Measurements from ENCODE around the gene DNAAF9.

Gene DNAAF9

DNA sequence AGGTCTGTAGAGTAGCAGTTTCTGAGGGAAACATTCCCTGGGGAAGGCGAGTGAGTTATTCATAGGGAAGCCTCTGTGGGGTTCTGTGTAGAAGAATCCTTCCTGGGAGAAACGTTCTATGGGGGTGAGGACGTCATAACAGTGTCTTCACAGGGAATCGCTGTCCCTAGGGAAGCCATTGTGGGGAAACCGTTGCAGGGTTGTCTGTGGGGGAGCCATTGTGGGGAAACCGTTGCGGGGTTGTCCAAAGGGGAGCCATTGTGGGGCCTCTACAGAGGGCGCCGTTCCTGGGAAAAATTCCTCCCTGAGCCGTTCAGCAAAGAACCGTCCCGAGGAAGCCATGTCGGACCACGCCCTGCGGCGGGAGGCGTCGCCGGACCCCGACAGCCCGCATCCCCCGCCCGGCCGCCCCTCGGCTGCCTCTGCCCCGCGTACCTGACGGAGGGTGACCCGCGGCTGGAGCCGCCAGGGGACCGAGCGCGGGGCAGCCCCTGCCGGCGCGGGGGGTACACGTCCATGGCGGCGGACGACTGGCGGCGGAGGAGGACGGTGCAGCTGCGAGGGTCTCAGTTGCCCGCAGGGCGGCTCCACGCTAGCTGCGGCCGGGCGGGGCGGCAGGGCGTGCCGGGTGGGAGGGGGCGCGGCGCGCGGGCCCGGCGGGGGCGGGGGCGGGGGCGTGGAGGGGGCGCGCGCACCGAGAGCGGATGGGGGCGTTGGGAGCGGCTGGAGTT, at the start of gene DNAAF9:
DNAAF9 (minus strand) TSS at position 630 of the 731 bp plus-strand sequence; CDS start at position 518, 112 bp downstream.
- no peaks in the 10 kb centered on the region for H3K27me3 ChIP-seq (ENCODE audit: insufficient read depth, poor library complexity, severe bottlenecking)
- TF ChIP-seq, protein P1, sequence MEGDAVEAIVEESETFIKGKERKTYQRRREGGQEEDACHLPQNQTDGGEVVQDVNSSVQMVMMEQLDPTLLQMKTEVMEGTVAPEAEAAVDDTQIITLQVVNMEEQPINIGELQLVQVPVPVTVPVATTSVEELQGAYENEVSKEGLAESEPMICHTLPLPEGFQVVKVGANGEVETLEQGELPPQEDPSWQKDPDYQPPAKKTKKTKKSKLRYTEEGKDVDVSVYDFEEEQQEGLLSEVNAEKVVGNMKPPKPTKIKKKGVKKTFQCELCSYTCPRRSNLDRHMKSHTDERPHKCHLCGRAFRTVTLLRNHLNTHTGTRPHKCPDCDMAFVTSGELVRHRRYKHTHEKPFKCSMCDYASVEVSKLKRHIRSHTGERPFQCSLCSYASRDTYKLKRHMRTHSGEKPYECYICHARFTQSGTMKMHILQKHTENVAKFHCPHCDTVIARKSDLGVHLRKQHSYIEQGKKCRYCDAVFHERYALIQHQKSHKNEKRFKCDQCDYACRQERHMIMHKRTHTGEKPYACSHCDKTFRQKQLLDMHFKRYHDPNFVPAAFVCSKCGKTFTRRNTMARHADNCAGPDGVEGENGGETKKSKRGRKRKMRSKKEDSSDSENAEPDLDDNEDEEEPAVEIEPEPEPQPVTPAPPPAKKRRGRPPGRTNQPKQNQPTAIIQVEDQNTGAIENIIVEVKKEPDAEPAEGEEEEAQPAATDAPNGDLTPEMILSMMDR (IDR thresholded peaks at IDR 0.05; ENCODE audit: poor library complexity, severe bottlenecking): peak; percentile 44
- H3K9me3 ChIP-seq (ENCODE audit: severe bottlenecking): no peaks in the 10 kb centered on the region
- H3K27ac ChIP-seq (ENCODE audit: poor library complexity, severe bottlenecking): peak within 1 kb of the TSS; percentile 67
- peak within 1 kb of the TSS; percentile 81 for H3K4me3 ChIP-seq (ENCODE audit: severe bottlenecking)
- peak; percentile 67 for DNase-seq (ENCODE audit: low spot score)
- H3K4me1 ChIP-seq (ENCODE audit: insufficient read depth, poor library complexity, severe bottlenecking): peaks cover 5% of the 10 kb centered on the region
- H3K36me3 ChIP-seq (ENCODE audit: low read depth): no peaks in the 10 kb centered on the region
- ATAC-seq (ENCODE audit: low read depth): peak; percentile 35

DNA sequence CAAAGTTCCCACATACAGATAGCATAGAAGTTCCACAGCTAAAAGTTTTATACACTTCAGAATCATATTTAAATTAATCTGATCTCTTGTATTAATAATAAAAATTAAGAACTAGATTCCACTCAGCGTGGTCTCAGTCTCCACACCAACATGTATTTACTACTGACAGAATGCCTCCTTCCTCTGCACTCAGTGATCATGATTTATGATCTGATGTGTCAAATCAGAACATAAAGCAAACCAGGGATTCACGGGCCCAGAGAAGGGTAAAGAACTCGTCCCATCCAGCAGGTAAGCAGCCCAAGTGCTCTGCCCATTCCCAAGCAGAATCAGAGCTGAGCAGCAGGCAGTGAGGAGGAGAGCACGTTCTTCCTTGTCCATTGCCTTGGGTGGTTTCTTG, 49.2 kb upstream of the DNAAF9 start:
- DNase-seq (ENCODE audit: low spot score) (no peak), ATAC-seq (ENCODE audit: low read depth) (no peak)
- TF ChIP-seq, protein P1 (IDR thresholded peaks at IDR 0.05; ENCODE audit: poor library complexity, severe bottlenecking): no peak
- Histone ChIP-seq H3K4me1 (ENCODE audit: insufficient read depth, poor library complexity, severe bottlenecking) (no peaks in the 10 kb centered on the region), H3K4me3 (ENCODE audit: severe bottlenecking) (no peak overlapping the region), H3K36me3 (ENCODE audit: low read depth) (no peaks in the 10 kb centered on the region), H3K27me3 (ENCODE audit: insufficient read depth, poor library complexity, severe bottlenecking) (no peaks in the 10 kb centered on the region), H3K27ac (ENCODE audit: poor library complexity, severe bottlenecking) (no peak overlapping the region), H3K9me3 (ENCODE audit: severe bottlenecking) (no peaks in the 10 kb centered on the region)

DNA sequence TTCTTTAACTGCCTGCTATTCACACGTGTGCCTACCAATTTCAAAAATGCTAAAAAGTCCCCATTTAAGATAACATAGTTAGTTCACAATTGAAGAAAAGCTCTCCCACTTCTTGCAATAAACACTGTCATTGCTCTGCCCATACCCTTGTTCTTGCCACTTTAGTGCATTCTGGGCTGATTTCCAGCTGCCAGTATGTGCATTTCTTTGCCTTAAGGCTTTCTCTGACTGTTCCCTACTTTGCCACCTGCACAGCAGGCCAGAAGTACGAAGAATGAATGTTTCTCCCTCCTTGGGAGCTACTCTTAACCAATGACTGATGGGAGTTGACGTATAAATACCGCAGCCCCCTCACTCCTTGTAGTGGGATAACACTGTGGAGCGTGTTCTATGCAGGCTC, 47.4 kb upstream of the DNAAF9 start:
- no peak overlapping the region for H3K4me3 ChIP-seq (ENCODE audit: severe bottlenecking)
- ATAC-seq (ENCODE audit: low read depth): no peak
- H3K9me3 ChIP-seq (ENCODE audit: severe bottlenecking): no peaks in the 10 kb centered on the region
- no peaks in the 10 kb centered on the region for H3K27me3 ChIP-seq (ENCODE audit: insufficient read depth, poor library complexity, severe bottlenecking)
- TF ChIP-seq, protein P1 (IDR thresholded peaks at IDR 0.05; ENCODE audit: poor library complexity, severe bottlenecking): no peak
- no peak overlapping the region for H3K27ac ChIP-seq (ENCODE audit: poor library complexity, severe bottlenecking)
- H3K36me3 ChIP-seq (ENCODE audit: low read depth): no peaks in the 10 kb centered on the region
- no peak for DNase-seq (ENCODE audit: low spot score)
- H3K4me1 ChIP-seq (ENCODE audit: insufficient read depth, poor library complexity, severe bottlenecking): no peaks in the 10 kb centered on the region

DNA sequence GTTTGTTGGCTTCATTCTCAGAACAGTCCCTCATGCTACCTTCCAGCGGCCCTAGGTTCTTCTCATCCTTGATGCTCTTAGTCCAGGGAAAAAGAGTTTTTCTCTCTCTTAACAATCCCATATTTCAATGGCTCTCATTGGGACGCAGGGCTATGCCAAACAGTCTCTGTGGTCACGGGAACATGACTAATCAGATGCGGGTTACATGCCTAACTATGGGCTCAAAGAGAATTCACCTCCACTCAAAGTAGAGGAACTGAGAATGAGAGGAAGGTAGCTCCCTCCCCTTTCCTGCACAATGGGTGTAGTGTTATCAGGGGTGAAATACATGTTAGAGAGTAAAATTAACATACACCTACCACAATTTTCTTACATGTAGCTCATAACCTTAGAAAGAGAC, 45.2 kb upstream of the DNAAF9 start:
- ATAC-seq (ENCODE audit: low read depth) (no peak), DNase-seq (ENCODE audit: low spot score) (no peak)
- H3K9me3 ChIP-seq (ENCODE audit: severe bottlenecking): no peaks in the 10 kb centered on the region
- TF ChIP-seq, protein P1 (IDR thresholded peaks at IDR 0.05; ENCODE audit: poor library complexity, severe bottlenecking): no peak
- H3K36me3 ChIP-seq (ENCODE audit: low read depth): no peaks in the 10 kb centered on the region
- H3K27me3 ChIP-seq (ENCODE audit: insufficient read depth, poor library complexity, severe bottlenecking): no peaks in the 10 kb centered on the region
- no peak overlapping the region for H3K27ac ChIP-seq (ENCODE audit: poor library complexity, severe bottlenecking)
- no peak overlapping the region for H3K4me3 ChIP-seq (ENCODE audit: severe bottlenecking)
- no peaks in the 10 kb centered on the region for H3K4me1 ChIP-seq (ENCODE audit: insufficient read depth, poor library complexity, severe bottlenecking)

DNA sequence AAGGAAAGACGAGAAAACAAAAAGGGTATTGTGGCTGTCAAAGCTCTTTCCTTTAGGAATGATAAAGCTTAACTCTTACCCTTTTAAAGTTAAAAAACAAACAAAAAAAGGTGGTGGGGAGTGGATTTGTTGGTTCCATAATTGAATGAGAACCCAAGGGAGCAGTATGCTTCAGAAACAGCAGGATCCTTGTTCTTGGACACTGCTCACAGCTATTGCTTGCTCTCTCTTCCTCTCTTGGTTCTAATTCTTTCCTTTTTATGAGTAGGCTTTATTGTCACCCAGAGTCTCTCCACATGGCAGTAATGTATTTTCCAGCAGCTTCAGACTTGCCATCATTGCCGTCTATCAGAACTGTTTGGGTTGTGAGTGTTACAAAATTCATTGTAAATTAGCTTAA, 44.7 kb upstream of the DNAAF9 start:
- DNase-seq (ENCODE audit: low spot score): no peak
- no peaks in the 10 kb centered on the region for H3K27me3 ChIP-seq (ENCODE audit: insufficient read depth, poor library complexity, severe bottlenecking)
- H3K4me1 ChIP-seq (ENCODE audit: insufficient read depth, poor library complexity, severe bottlenecking): no peaks in the 10 kb centered on the region
- no peak for ATAC-seq (ENCODE audit: low read depth)
- H3K9me3 ChIP-seq (ENCODE audit: severe bottlenecking): no peaks in the 10 kb centered on the region
- TF ChIP-seq, protein P1 (IDR thresholded peaks at IDR 0.05; ENCODE audit: poor library complexity, severe bottlenecking): no peak
- no peak overlapping the region for H3K4me3 ChIP-seq (ENCODE audit: severe bottlenecking)
- no peak overlapping the region for H3K27ac ChIP-seq (ENCODE audit: poor library complexity, severe bottlenecking)
- no peaks in the 10 kb centered on the region for H3K36me3 ChIP-seq (ENCODE audit: low read depth)
